CD1c-positive myeloid dendritic cell (primary cell): ENCODE data around the gene GALNT7.

Source experiments
- DNase-seq: peaks from one replicate; pipeline ENCODE4 v3.0.0-alpha.2; 2016; ENCODE audit errors: extremely low spot score

The GALNT7 gene

GRCh38 chr4:173231916-173232315, 63.3 kb downstream of the GALNT7 start:
- no peak for DNase-seq

GRCh38 chr4:173233857-173234256, 65.2 kb downstream of the GALNT7 start:
- DNase-seq: no peak

GRCh38 chr4:173235050-173235449, 66.4 kb downstream of the GALNT7 start:
- no peak for DNase-seq

- DNase-seq: no peak
Observed at GRCh38 chr4:173236301-173236700, 67.7 kb downstream of the GALNT7 start.

GRCh38 chr4:173237152-173237551, 68.5 kb downstream of the GALNT7 start:
- DNase-seq: no peak

GRCh38 chr4:173237762-173238161, 69.2 kb downstream of the GALNT7 start:
- peak; percentile 15 for DNase-seq

- no peak for DNase-seq
Observed at GRCh38 chr4:173240696-173241095, 72.1 kb downstream of the GALNT7 start.

GRCh38 chr4:173242466-173243250, 74.0 kb downstream of the GALNT7 start:
- DNase-seq: no peak

GRCh38 chr4:173243321-173243720, 74.7 kb downstream of the GALNT7 start:
- no peak for DNase-seq

- DNase-seq: no peak
Observed at GRCh38 chr4:173243917-173244658, 75.5 kb downstream of the GALNT7 start.

- no peak for DNase-seq
Observed at GRCh38 chr4:173245952-173246351, 77.3 kb downstream of the GALNT7 start.

GRCh38 chr4:173246719-173247118, 78.1 kb downstream of the GALNT7 start:
- no peak for DNase-seq

GRCh38 chr4:173247321-173247720, 78.7 kb downstream of the GALNT7 start:
- DNase-seq: no peak

- no peak for DNase-seq
Observed at GRCh38 chr4:173248690-173249089, 80.1 kb downstream of the GALNT7 start.

GRCh38 chr4:173252024-173252935, 83.7 kb downstream of the GALNT7 start:
- DNase-seq: peak; percentile 57

- DNase-seq: no peak
Observed at GRCh38 chr4:173253561-173253960, 85.0 kb downstream of the GALNT7 start.

GRCh38 chr4:173254646-173255045, 86.0 kb downstream of the GALNT7 start:
- no peak for DNase-seq

GRCh38 chr4:173256825-173257224, 88.2 kb downstream of the GALNT7 start:
- DNase-seq: no peak

GRCh38 chr4:173257732-173258717, 89.4 kb downstream of the GALNT7 start:
- peak; percentile 71 for DNase-seq

GRCh38 chr4:173258866-173259265, 90.3 kb downstream of the GALNT7 start:
- no peak for DNase-seq

GRCh38 chr4:173259310-173259709, 90.7 kb downstream of the GALNT7 start:
- DNase-seq: no peak
